Natural killer cell (primary cell): ENCODE results near the gene STXBP5L. TPM values are rescaled to one million over a fixed set of nuclear protein-coding genes. Genes with fewer than 3 reads are reported as not detected.
"Not testable (repeated sequence)": the region's sequence is repeated elsewhere in the genome, so short reads cannot be mapped to it uniquely, and the experiment has no call there.

Experiments
- ATAC-seq, 3 donors: fragments of 150-1000 bp in 2 of 3; fragments of 200-7000 bp in 1 of 3; cut with Tn5 transposase; 1 replicate in 1 of 3; 2 replicates in 2 of 3; pipeline ENCODE4 v1.10.0; 2021; ENCODE audit warnings: mild to moderate bottlenecking in 2 of 3, moderate library complexity in 2 of 3
- DNase-seq, 2 donors: peaks; one replicate each; pipeline versions ENCODE4 v3.0.0 to v3.0.0-alpha.2; 2013 to 2021; ENCODE audit warnings: mixed read lengths in 1 of 2
- H3K27ac ChIP-seq: one replicate; pipeline ENCODE4 v1.5.1; 2013; ENCODE audit warnings: mild to moderate bottlenecking, low read length
- H3K27me3 ChIP-seq: one replicate; pipeline ENCODE4 v1.6.1; 2013; ENCODE audit warnings: low read length; ENCODE audit not compliant: control insufficient read depth, insufficient read depth
- H3K36me3 ChIP-seq: one replicate; pipeline ENCODE4 v1.6.1; 2013; ENCODE audit warnings: low read length; ENCODE audit not compliant: control insufficient read depth, insufficient read depth
- H3K4me1 ChIP-seq: one replicate; pipeline ENCODE4 v1.6.1; 2013; ENCODE audit warnings: low read length; ENCODE audit not compliant: control insufficient read depth, insufficient read depth
- H3K4me3 ChIP-seq: one replicate; pipeline ENCODE4 v1.5.1; 2013; ENCODE audit warnings: low read length
- H3K9me3 ChIP-seq: one replicate; pipeline ENCODE4 v1.6.1; 2013; ENCODE audit warnings: low read length; ENCODE audit not compliant: control insufficient read depth, insufficient read depth
- H3K27ac Mint-ChIP-seq, 2 donors: one replicate each; pipeline ENCODE4 v1.8.0; 2022; ENCODE audit warnings: mild to moderate bottlenecking in 2 of 2, mixed read lengths in 2 of 2, moderate library complexity in 1 of 2
- H3K27me3 Mint-ChIP-seq, 2 donors: one replicate each; pipeline ENCODE4 v1.8.0; 2022; ENCODE audit warnings: low read depth in 2 of 2, mixed read lengths in 2 of 2
- H3K36me3 Mint-ChIP-seq: one replicate; pipeline ENCODE4 v1.8.0; 2022; ENCODE audit warnings: mixed read lengths
- H3K4me1 Mint-ChIP-seq, 2 donors: one replicate each; pipeline ENCODE4 v1.8.0; 2022; ENCODE audit warnings: mixed read lengths in 2 of 2
- H3K4me3 Mint-ChIP-seq: one replicate; pipeline ENCODE4 v1.8.0; 2022; ENCODE audit warnings: mild to moderate bottlenecking, moderate library complexity, mixed read lengths
- H3K9me3 Mint-ChIP-seq, 2 donors: one replicate each; pipeline ENCODE4 v1.8.0; 2022; ENCODE audit warnings: mixed read lengths in 2 of 2
- CTCF ChIP-seq: fragments of 200-600 bp; IDR thresholded peaks from one replicate; pipeline ENCODE4 v1.8.0; 2022; ENCODE audit warnings: antibody characterized with exemption
- WGBS: methylation state at CpG from one replicate; pipeline ENCODE4 v1.1.7; 2013; ENCODE audit warnings: missing lambda C conversion rate; ENCODE audit not compliant: insufficient coverage; 5-methylcytosine and 5-hydroxymethylcytosine counted together
- intact Hi-C: fragments of 100-400 bp; cut with micrococcal nuclease; formaldehyde crosslinking; loops from one replicate; pipeline ENCODE4 v1.14.2; 2022
- total RNA-seq, 4 donors: library from RNA; stranded (reverse); fragments of 120-200 nt in 1 of 4; gene quantifications; one replicate each; pipeline versions ENCODE4 v1.2.3 to v1.2.4, GENCODE V29; 2013 to 2022

STXBP5L gene
- total RNA-seq, 3 donors from 2014 or later (not counting 1 experiment from before 2014, with no cell fraction given): not detected

GRCh38 chr3:121436074-121436473, 528.1 kb downstream of the STXBP5L start:
- H3K27ac Mint-ChIP-seq: no peak overlapping the region
- H3K4me3 Mint-ChIP-seq: no peak overlapping the region
- no peak for TF ChIP-seq CTCF
- H3K9me3 Mint-ChIP-seq: no peaks in the 10 kb centered on the region
- 96% methylated on average over 2 of the region's 2 CpGs for WGBS
- peaks cover 9 to 12% of the 10 kb centered on the region in 2 donors for H3K4me1 Mint-ChIP-seq
- Histone ChIP-seq H3K4me3 (no peak overlapping the region), H3K9me3 (no peaks in the 10 kb centered on the region), H3K27me3 (no peaks in the 10 kb centered on the region), H3K36me3 (no peaks in the 10 kb centered on the region), H3K4me1 (no peaks in the 10 kb centered on the region), H3K27ac (no peak overlapping the region)
- DNase-seq (no peak), ATAC-seq (no peak)
- intact Hi-C loops: no loop called here
- no peaks in the 10 kb centered on the region for H3K27me3 Mint-ChIP-seq
- no peaks in the 10 kb centered on the region for H3K36me3 Mint-ChIP-seq

- no peak for TF ChIP-seq CTCF
- Histone ChIP-seq H3K4me1 (no peaks in the 10 kb centered on the region), H3K9me3 (no peaks in the 10 kb centered on the region), H3K27me3 (no peaks in the 10 kb centered on the region), H3K27ac (no peak overlapping the region), H3K4me3 (no peak overlapping the region), H3K36me3 (no peaks in the 10 kb centered on the region)
- 98% methylated on average over 3 of the region's 3 CpGs for WGBS
- Mint-ChIP-seq H3K27ac (no peak overlapping the region), H3K9me3 (no peaks in the 10 kb centered on the region), H3K4me1 (peaks cover 9 to 12% of the 10 kb centered on the region in 2 donors), H3K4me3 (no peak overlapping the region), H3K36me3 (no peaks in the 10 kb centered on the region), H3K27me3 (no peaks in the 10 kb centered on the region)
- intact Hi-C loops: no loop called here
- DNase-seq: no peak
- no peak for ATAC-seq
Measured at GRCh38 chr3:121436641-121437040, 528.6 kb downstream of the STXBP5L start.

GRCh38 chr3:121443456-121443855, 535.5 kb downstream of the STXBP5L start:
- Mint-ChIP-seq H3K4me1 (no peaks in the 10 kb centered on the region), H3K4me3 (no peak overlapping the region), H3K27me3 (no peaks in the 10 kb centered on the region), H3K9me3 (no peaks in the 10 kb centered on the region), H3K36me3 (no peaks in the 10 kb centered on the region), H3K27ac (no peak overlapping the region)
- no peaks in the 10 kb centered on the region for H3K27me3 ChIP-seq
- DNase-seq (no peak), ATAC-seq (no peak)
- intact Hi-C loops: no loop called here
- no peaks in the 10 kb centered on the region for H3K9me3 ChIP-seq
- TF ChIP-seq CTCF: no peak
- no peak overlapping the region for H3K4me3 ChIP-seq
- H3K4me1 ChIP-seq: no peaks in the 10 kb centered on the region
- no peak overlapping the region for H3K27ac ChIP-seq
- WGBS: 88% methylated on average over 1 of the region's 1 CpG
- H3K36me3 ChIP-seq: no peaks in the 10 kb centered on the region

- intact Hi-C loops, H3K4me3 ChIP-seq, H3K36me3 Mint-ChIP-seq, ATAC-seq, H3K27ac Mint-ChIP-seq, DNase-seq, H3K36me3 ChIP-seq, H3K27me3 ChIP-seq, H3K4me3 Mint-ChIP-seq, H3K4me1 Mint-ChIP-seq, H3K4me1 ChIP-seq, H3K9me3 ChIP-seq, H3K27ac ChIP-seq, H3K27me3 Mint-ChIP-seq, H3K9me3 Mint-ChIP-seq: not testable (repeated sequence)
- 94% methylated on average over 12 of the region's 12 CpGs for WGBS
Measured at GRCh38 chr3:121451752-121452151, 543.7 kb downstream of the STXBP5L start.
